Activated effector memory CD4-positive, alpha-beta T cell treated with Interleukin-2 at 50 U/mL for 16 hours (primary cell): ENCODE results near the gene OR9A4.
"Not testable (repeated sequence)": the region's sequence is repeated elsewhere in the genome, so short reads cannot be mapped to it uniquely, and the experiment has no call there.

Experiments
- DNase-seq: peaks from one replicate; pipeline ENCODE4 v3.0.0-alpha.2; 2020

The OR9A4 gene, protein sequence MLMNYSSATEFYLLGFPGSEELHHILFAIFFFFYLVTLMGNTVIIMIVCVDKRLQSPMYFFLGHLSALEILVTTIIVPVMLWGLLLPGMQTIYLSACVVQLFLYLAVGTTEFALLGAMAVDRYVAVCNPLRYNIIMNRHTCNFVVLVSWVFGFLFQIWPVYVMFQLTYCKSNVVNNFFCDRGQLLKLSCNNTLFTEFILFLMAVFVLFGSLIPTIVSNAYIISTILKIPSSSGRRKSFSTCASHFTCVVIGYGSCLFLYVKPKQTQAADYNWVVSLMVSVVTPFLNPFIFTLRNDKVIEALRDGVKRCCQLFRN

GRCh38 chr7:141916099-141916498 is at the start of gene OR9A4:
Gene OR9A4, plus strand, starts transcription at chr7:141916399. Its CDS starts 2,477 bp downstream, at chr7:141918876.
- no peak for DNase-seq

DNA sequence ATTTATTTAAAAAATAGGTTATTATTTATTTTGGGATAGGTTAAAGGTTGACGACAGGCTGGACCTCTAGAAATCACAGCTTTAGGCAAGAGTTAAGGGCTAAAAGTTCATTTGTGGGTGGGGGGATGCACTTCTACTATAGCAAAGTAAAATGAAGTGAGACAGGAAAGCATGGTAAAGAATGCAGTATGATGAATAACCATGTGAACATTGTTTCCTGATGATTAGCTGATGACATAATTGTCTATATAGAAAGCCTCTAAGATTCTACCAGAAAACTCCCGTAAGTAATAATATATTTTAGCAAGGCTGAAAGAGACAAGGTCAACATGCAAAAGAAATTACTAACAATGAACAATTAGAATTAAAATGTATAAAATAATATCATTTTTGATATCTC is 49.2 kb upstream of the OR9A4 start:
- DNase-seq = no peak

- no peak for DNase-seq
Observed at GRCh38 chr7:141872931-141873330, 43.3 kb upstream of the OR9A4 start.

DNA sequence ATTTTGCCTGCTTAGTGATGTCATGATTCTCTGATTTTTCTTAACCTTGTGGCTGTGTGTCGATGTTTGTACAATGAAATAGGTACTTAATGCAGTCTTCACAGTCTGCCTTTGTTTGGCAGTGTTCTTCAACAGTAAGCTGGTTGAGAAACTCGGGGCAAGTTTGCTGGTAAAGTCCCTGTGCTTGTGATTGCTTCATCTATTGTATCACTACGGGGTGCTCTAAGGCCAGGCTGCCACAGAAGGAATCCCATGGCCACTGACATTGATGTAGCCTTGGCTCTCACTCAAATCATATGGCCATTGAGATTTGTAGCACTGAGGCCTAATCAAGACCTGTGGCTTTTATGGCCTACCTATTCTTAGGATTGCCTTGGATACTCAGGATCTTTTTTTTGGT is 41.4 kb upstream of the OR9A4 start:
- no peak for DNase-seq

- DNase-seq = no peak
Observed at GRCh38 chr7:141875453-141875852, 40.7 kb upstream of the OR9A4 start.

DNA sequence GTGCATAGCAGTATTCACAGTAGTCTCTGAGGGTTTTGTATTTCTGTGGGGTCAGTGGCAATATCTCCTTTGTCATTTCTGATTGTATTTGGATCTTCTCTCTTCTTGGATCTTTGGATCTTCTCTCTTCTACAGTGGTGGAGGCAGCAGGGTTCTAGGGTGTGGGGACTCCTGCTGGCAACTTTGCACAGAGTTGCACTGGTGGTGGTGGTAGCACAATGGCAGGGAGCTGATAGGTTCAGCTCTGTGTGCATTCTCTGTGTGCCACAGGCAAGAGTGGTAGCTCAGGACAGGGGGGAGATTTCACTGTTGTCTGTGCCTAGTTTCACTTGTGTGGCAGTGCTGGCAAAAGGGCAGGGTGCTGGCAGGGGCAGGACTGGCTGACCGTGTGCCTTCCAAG is 39.8 kb upstream of the OR9A4 start:
- no peak for DNase-seq

DNA sequence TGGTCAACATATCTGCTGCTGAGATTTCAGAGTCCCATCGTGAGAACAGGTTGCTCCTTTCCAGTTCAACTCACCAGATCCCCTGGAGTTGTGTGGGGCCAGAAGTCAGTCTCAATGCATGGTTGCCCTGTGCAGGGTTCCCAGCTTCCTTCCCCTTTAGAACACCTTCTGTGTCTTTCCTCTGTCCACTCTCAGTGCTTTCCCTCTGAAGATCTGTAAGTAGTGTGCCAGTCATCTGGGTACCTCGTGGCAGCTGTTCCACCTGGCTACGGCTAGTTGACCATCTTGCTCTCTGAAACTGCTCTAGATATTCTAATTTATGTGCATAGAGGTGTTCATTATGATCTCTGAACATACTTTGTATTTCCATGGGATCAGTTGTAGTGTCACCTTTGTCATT is 38.8 kb upstream of the OR9A4 start:
- DNase-seq = no peak

DNA sequence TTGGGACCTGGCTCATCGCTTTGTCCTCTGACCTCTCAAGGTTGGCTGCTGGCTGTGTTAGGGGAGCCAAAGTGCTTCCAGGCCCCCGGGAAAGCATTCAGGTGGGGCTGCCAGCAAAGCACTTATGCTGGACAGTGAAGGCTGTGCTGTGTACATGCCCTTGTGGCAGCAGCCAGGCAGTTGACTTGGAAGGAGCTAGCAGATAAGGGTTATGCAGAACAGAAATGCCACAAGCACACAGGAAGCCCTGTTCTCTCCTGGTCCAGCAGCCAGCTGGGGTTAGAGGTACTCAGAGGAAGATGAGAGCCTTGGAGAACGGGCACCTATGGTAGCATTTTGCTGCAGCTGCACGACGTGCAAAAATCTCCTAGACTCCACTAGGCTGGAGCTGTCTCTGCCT is 35.2 kb upstream of the OR9A4 start:
- no peak for DNase-seq

DNA sequence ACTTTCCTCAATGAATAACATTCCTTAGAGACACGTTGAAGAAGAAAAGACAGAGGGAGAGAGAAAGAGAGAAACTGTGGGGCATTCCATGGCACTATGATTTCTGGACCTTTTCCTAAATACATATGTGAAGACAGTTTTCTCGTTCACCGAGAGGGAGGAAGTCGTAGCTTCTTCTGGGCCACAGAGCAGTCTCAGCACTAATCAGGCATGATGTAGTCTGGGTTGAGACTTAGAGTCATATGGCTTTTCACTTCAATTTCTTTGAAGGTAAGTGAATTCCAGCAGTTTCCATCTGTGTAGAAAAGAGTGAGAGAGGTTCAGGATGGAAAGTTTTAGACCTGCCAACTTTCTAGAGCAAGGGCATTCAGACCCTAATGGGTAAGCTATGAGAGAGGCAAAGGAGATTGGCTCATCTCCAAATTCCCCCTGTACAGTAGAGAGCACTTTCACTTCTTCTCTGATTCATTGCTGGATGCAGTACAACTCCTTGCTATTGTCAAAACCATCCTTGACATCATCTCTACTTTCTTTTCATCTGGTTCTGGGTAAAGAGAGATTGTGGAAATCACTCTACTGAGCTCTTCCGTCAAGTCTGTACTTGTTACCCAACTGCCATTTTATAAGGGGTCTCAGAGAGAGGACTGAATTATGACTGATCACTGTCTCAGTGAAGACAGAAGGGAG is 31.5 kb upstream of the OR9A4 start:
- DNase-seq = no peak

GRCh38 chr7:141889321-141889720 is 26.9 kb upstream of the OR9A4 start:
- no peak for DNase-seq

DNA sequence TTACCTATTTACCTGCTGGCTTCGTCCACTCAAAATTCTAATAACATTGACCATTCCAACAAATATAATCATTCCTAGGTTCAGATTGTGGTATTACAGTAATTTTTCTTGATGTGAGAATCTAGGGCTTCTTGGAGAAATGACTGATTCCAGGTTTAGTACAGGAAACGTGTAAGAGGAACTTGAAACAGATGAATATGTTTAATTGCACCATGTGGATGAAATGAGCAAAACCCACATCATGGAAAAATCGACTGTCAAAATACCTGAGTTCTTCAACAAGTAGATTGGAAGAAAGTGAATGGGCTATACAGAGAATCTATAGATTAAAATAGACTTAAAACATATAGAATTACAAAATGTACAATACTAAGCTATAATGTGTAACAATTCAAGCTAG is 24.9 kb upstream of the OR9A4 start:
- no peak for DNase-seq

GRCh38 chr7:141899366-141899765 is 16.8 kb upstream of the OR9A4 start:
- not testable (repeated sequence) for DNase-seq

- no peak for DNase-seq
Observed at GRCh38 chr7:141906285-141906684, 9.9 kb upstream of the OR9A4 start.

DNA sequence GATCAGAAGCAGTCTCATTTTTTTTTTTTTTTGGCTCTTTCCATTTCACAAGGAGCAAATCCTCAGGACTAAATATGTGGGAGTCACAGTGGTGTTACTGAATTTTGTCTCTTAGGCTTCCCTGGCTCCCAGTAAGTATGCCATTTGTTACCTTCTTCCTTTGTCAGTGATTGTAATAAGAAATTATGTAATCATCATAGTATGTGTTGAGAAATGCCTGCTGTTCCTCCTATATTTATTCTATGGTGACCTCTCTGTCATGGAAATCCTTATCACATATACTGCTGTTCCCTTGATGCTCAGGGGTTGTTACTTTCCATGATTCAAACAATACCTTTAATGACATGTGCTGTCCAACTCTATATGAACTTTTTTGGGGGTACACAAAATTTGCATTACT is 4.8 kb upstream of the OR9A4 start:
- no peak for DNase-seq

- no peak for DNase-seq
Observed at GRCh38 chr7:141915565-141915964, 634 bp upstream of the OR9A4 start.

GRCh38 chr7:141920281-141920680 is 4.1 kb downstream of the OR9A4 start:
- no peak for DNase-seq

DNA sequence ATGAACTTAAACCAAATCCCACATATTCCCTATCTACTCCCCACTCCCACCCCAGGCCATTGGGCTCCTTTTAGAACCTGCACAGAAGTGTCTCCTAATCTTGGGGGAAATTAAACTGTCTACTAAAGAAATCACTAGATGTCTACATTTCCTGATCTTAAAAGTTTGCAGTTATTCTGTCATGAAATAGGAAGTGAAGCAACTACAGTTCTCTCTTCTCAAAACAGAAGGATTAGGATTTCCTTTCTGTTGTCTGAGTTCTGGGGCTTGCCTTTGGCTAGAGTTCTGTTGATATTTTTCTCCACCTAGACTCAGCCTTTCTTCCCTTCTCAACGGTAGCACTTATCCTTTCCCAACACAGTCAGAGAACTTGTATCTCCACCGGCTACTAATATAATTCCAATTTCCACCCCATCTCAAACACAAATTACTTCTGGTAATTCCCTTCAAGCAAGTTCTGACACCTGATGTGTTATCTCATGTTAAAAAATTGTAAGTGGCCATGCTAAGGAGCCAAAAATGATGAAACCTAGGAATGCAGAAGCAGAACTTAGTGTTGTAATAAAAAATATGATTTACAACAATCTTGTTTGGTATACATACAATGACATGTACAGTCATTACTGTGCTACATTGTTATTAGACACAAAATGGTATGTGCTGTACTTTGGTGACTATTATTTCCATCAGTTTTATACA is 12.1 kb downstream of the OR9A4 start:
- DNase-seq = no peak

DNA sequence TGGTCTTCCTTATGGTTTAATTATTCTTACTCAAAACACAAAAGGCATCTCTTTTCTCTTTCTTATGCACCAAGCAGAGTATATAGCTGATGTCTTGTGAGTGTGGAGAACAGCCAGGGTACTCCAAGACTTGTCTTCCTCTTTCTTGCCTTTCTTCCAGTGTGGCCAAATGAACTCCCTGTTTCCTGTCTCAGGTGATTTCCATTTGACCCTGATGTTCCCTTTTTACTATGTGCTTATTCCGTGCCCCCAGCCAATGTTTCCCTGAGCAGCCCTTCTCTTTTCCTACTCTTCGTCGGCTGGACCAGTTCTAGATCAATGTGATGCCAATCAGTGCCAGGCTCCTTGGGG is 12.6 kb downstream of the OR9A4 start:
- no peak for DNase-seq

GRCh38 chr7:141930211-141930610 is 14.0 kb downstream of the OR9A4 start:
- DNase-seq = no peak

DNA sequence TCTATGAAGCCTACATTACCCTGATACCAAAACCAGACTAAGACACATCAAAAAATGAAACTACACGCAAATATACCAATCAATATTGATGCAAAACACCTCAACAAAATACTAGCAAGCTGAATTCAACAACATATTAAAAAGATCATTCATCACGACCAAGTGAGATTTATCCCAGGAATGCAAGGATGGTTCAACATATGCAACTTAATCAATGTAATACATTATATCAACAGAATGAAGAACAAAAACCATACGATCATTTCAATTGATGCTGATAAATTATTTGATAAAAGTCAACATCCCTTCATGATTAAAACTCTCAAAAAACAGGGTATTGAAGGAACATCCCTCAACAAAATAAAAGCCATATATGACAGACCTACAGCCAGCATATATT is 24.9 kb downstream of the OR9A4 start:
- DNase-seq = no peak

DNA sequence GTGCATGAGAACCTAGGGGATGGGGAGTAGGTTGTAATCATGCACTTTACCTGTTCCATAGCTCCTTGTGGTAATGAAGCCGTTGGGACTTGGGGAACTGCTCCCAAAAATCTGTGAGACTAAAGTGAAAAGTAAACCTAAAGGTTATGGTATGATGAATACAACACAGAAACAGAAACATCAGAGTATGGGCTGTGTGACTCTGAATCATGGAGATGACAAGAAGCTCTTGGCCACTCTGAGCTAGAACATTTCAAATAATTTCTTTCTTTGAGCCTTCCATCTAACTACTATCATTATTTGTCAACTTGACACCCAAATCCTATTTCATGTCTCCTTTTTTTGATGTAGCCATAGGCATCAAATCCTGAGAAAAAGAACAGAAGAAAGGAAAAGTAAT is 27.6 kb downstream of the OR9A4 start:
- no peak for DNase-seq

DNA sequence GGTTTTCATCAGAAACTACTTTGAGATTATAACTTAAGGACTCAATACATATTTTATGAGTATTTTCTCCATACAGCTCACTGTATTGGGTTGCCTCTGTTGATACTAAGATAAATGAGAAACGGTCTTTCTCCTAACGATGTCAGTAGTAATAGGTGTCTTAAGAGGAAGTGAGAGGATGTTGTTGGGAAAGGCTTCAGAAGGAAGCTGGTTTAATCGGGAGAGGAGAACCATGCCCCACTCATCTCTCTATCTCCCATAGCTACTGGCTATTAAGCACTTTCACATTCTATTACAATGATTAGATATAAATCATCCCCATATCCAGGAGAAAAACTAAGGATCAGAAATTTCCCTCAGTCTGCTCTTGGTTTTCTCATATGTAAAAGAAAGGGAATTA is 28.6 kb downstream of the OR9A4 start:
- no peak for DNase-seq

DNA sequence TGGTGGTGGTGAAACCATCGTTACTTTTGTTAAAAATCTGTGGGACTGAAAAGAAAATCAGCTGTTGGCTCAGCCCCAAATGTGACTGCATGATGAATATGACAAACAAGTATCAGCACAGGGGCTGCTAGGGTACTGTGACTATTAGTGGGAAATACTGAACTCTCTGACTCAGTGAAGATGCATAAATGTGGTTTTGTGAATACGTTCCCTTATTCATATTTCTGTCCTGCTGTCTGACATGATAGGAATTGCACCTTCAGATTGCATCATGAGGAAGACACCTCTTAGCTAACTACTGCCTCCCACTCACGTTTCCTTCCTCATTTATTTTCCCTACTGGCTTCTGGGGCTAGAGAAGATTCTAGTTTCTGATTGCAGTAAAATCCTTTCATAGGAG is 29.2 kb downstream of the OR9A4 start:
- no peak for DNase-seq

GRCh38 chr7:141946796-141947195 is 30.6 kb downstream of the OR9A4 start, which contains the start of gene CLEC5A:
Gene CLEC5A, minus strand, starts transcription at chr7:141946974. Its CDS starts 682 bp downstream, at chr7:141946292.
- no peak for DNase-seq
